Measurements from ENCODE around the gene BPIFA1. TPM values are rescaled to one million over a fixed set of nuclear protein-coding genes. Genes with fewer than 3 reads are reported as not detected.

Gene BPIFA1
- total and polyA plus RNA-seq, 9 of the 15 experiments (the other 6 are each of a cell fraction or from before 2014, with no cell fraction given): not detected

DNA sequence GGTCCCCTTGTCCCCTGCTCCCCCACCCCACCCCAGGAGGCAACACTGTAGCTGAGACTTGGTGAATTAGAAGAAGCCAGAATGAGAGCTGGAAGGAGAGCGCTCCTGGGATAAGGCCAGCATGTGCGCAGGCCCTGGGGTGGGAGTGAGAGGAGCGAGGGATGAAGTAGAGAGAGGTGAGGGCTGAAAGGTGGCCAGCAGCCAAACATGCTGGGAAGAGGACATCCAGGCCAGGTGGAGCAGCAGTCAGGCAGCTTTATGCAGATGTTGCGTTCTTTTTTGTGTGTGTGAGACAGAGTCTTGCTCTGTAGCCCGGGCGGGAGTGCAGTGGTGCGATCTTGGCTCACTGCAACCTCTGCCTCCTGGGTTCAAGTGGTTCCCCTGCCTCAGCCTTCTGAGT is 45.0 kb downstream of the BPIFA1 start:
- Histone ChIP-seq H3K4me1 (replicated peaks in 1 of 2; ENCODE audit: control insufficient read depth in 2 of 2, insufficient read depth in 2 of 2, low read length in 2 of 2) (no peaks in the 10 kb centered on the region; a peak in 1 of 5 replicates), H3K9me3 (replicated peaks; ENCODE audit: control insufficient read depth, insufficient read depth, low read depth, low read length) (no peaks in the 10 kb centered on the region), H3K27ac (ENCODE audit: extremely low read depth, low read depth, low read length) (no peak overlapping the region), H3K4me3 (no peak overlapping the region), H4K20me1 (replicated peaks; ENCODE audit: control insufficient read depth, insufficient read depth, low read length) (peaks cover 10% of the 10 kb centered on the region; the same call in 1 of the 2 replicates), H3K9me1 (ENCODE audit: control insufficient read depth, insufficient read depth, low read length) (no peaks in the 10 kb centered on the region), H3K27me3 (ENCODE audit: control insufficient read depth in 2 of 2, insufficient read depth in 2 of 2, low read length in 2 of 2) (peaks cover 29 to 67% of the 10 kb centered on the region in 2 experiments; a peak in 4 of 5 replicates), H2AFZ (ENCODE audit: low read depth, low read length) (no peak overlapping the region), H3K4me2 (ENCODE audit: insufficient read depth, low read length) (no peak overlapping the region), H3K36me3 (ENCODE audit: control insufficient read depth, insufficient read depth, low read length) (no peaks in the 10 kb centered on the region), H3K9ac (ENCODE audit: insufficient read depth in 1 of 2, low read depth in 2 of 2, low read length in 2 of 2) (no peak overlapping the region), H3K79me2 (ENCODE audit: control insufficient read depth, insufficient read depth, low read length) (no peaks in the 10 kb centered on the region)
- ChIA-PET POLR2A (no interaction called here), CTCF (ENCODE audit: low intra/inter-chr PET ratio) (no interaction called here)
- WGBS (ENCODE audit: insufficient coverage, low coverage, missing lambda C conversion rate): 3% methylated on average over 7 of the region's 7 CpGs
- in situ Hi-C loops (cut with MboI): no loop called here
- no peak for ATAC-seq
- TF ChIP-seq TRIM24 (IDR thresholded peaks at IDR 0.05) (no peak), MXI1 (IDR thresholded peaks at IDR 0.05; ENCODE audit: low read depth, low read length) (no peak), ZNF212 (CRISPR knock-in tag; IDR thresholded peaks at IDR 0.05) (no peak), ESRRA (IDR thresholded peaks at IDR 0.05; ENCODE audit: borderline replicate concordance, low read depth) (no peak), ZBTB1 (CRISPR knock-in tag; IDR thresholded peaks at IDR 0.05; ENCODE audit: borderline replicate concordance, low read depth) (no peak), PHB2 (IDR thresholded peaks at IDR 0.05; ENCODE audit: low read depth) (no peak), NBN (IDR thresholded peaks at IDR 0.05; ENCODE audit: low read depth) (no peak), ZNF778 (CRISPR knock-in tag; IDR thresholded peaks at IDR 0.05) (no peak)
- TF ChIP-seq, protein P1, sequence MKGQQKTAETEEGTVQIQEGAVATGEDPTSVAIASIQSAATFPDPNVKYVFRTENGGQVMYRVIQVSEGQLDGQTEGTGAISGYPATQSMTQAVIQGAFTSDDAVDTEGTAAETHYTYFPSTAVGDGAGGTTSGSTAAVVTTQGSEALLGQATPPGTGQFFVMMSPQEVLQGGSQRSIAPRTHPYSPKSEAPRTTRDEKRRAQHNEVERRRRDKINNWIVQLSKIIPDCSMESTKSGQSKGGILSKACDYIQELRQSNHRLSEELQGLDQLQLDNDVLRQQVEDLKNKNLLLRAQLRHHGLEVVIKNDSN (CRISPR knock-in tag; IDR thresholded peaks at IDR 0.05): no peak
- TF ChIP-seq, protein P2, sequence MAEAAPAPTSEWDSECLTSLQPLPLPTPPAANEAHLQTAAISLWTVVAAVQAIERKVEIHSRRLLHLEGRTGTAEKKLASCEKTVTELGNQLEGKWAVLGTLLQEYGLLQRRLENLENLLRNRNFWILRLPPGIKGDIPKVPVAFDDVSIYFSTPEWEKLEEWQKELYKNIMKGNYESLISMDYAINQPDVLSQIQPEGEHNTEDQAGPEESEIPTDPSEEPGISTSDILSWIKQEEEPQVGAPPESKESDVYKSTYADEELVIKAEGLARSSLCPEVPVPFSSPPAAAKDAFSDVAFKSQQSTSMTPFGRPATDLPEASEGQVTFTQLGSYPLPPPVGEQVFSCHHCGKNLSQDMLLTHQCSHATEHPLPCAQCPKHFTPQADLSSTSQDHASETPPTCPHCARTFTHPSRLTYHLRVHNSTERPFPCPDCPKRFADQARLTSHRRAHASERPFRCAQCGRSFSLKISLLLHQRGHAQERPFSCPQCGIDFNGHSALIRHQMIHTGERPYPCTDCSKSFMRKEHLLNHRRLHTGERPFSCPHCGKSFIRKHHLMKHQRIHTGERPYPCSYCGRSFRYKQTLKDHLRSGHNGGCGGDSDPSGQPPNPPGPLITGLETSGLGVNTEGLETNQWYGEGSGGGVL (CRISPR knock-in tag; IDR thresholded peaks at IDR 0.05): no peak
- TF ChIP-seq, protein P3, sequence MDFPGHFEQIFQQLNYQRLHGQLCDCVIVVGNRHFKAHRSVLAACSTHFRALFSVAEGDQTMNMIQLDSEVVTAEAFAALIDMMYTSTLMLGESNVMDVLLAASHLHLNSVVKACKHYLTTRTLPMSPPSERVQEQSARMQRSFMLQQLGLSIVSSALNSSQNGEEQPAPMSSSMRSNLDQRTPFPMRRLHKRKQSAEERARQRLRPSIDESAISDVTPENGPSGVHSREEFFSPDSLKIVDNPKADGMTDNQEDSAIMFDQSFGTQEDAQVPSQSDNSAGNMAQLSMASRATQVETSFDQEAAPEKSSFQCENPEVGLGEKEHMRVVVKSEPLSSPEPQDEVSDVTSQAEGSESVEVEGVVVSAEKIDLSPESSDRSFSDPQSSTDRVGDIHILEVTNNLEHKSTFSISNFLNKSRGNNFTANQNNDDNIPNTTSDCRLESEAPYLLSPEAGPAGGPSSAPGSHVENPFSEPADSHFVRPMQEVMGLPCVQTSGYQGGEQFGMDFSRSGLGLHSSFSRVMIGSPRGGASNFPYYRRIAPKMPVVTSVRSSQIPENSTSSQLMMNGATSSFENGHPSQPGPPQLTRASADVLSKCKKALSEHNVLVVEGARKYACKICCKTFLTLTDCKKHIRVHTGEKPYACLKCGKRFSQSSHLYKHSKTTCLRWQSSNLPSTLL (IDR thresholded peaks at IDR 0.05): no peak
- TF ChIP-seq, protein P4, sequence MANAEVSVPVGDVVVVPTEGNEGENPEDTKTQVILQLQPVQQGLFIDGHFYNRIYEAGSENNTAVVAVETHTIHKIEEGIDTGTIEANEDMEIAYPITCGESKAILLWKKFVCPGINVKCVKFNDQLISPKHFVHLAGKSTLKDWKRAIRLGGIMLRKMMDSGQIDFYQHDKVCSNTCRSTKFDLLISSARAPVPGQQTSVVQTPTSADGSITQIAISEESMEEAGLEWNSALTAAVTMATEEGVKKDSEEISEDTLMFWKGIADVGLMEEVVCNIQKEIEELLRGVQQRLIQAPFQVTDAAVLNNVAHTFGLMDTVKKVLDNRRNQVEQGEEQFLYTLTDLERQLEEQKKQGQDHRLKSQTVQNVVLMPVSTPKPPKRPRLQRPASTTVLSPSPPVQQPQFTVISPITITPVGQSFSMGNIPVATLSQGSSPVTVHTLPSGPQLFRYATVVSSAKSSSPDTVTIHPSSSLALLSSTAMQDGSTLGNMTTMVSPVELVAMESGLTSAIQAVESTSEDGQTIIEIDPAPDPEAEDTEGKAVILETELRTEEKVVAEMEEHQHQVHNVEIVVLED (CRISPR knock-in tag; IDR thresholded peaks at IDR 0.05): no peak
- TF ChIP-seq, protein P5, sequence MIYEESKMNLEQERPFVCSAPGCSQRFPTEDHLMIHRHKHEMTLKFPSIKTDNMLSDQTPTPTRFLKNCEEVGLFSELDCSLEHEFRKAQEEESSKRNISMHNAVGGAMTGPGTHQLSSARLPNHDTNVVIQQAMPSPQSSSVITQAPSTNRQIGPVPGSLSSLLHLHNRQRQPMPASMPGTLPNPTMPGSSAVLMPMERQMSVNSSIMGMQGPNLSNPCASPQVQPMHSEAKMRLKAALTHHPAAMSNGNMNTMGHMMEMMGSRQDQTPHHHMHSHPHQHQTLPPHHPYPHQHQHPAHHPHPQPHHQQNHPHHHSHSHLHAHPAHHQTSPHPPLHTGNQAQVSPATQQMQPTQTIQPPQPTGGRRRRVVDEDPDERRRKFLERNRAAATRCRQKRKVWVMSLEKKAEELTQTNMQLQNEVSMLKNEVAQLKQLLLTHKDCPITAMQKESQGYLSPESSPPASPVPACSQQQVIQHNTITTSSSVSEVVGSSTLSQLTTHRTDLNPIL (CRISPR knock-in tag; IDR thresholded peaks at IDR 0.05): no peak
- TF ChIP-seq, protein P6, sequence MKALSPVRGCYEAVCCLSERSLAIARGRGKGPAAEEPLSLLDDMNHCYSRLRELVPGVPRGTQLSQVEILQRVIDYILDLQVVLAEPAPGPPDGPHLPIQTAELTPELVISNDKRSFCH (CRISPR knock-in tag; IDR thresholded peaks at IDR 0.05): no peak
- TF ChIP-seq, protein P6 (tag; IDR thresholded peaks at IDR 0.05): no peak
- intact Hi-C loops (cut with micrococcal nuclease): no loop called here
- no TSS peak for BruUV-seq (replicated peaks)
- no peak for DNase-seq (ENCODE audit: extremely low read depth in 1 of 4, low spot score in 3 of 4)
- FAIRE-seq: no peak

Measured in K562 (cell line).